SW480 (cell line): Measurements from ENCODE around the gene PRM1.
"Not testable (repeated sequence)": the region's sequence is repeated elsewhere in the genome, so short reads cannot be mapped to it uniquely, and the experiment has no call there.

Source experiments
- DNase-seq: peaks from one replicate; pipeline ENCODE4 v3.0.0-alpha.2; 2016; ENCODE audit warnings: low spot score

The PRM1 gene

GRCh38 chr16:11314309-11314894 lies 33.3 kb upstream of the PRM1 start:
- DNase-seq: no peak

GRCh38 chr16:11313493-11314308 lies 32.6 kb upstream of the PRM1 start:
- no peak for DNase-seq

GRCh38 chr16:11312718-11313492 lies 31.8 kb upstream of the PRM1 start:
- peak; percentile 72 for DNase-seq

- DNase-seq: no peak
These were observed 29.9 kb upstream of the PRM1 start for GRCh38 chr16:11310997-11311561.

- DNase-seq: no peak
These were observed 29.5 kb upstream of the PRM1 start for GRCh38 chr16:11310634-11310977.

GRCh38 chr16:11309895-11310633 lies 28.9 kb upstream of the PRM1 start:
- no peak for DNase-seq

GRCh38 chr16:11308493-11309283 lies 27.6 kb upstream of the PRM1 start:
- DNase-seq: no peak

GRCh38 chr16:11307639-11308492 lies 26.7 kb upstream of the PRM1 start:
- DNase-seq: no peak

GRCh38 chr16:11306997-11307638 lies 26.0 kb upstream of the PRM1 start:
- DNase-seq: no peak

- no peak for DNase-seq
These were observed 25.3 kb upstream of the PRM1 start for GRCh38 chr16:11306381-11306780.

GRCh38 chr16:11303405-11304138 lies 22.4 kb upstream of the PRM1 start:
- DNase-seq: no peak

GRCh38 chr16:11302977-11303376 lies 21.8 kb upstream of the PRM1 start:
- no peak for DNase-seq

- DNase-seq: no peak
These were observed 20.7 kb upstream of the PRM1 start for GRCh38 chr16:11301645-11302501.

GRCh38 chr16:11300560-11300892 lies 19.4 kb upstream of the PRM1 start:
- no peak for DNase-seq

- no peak for DNase-seq
These were observed 18.9 kb upstream of the PRM1 start for GRCh38 chr16:11299865-11300559.

- not testable (repeated sequence) for DNase-seq
These were observed 17.9 kb upstream of the PRM1 start for GRCh38 chr16:11298950-11299547.
